GM11168 (cell line): Measurements from ENCODE around the gene PRR23A.

Source experiments
- in situ Hi-C: fragments of 300-500 bp; cut with MboI; formaldehyde crosslinking; loops from one replicate; pipeline ENCODE4 v1.12.0; 2022; ENCODE audit warnings: low sequenced_read_pairs; ENCODE audit not compliant: unreplicated experiment

PRR23A gene

DNA sequence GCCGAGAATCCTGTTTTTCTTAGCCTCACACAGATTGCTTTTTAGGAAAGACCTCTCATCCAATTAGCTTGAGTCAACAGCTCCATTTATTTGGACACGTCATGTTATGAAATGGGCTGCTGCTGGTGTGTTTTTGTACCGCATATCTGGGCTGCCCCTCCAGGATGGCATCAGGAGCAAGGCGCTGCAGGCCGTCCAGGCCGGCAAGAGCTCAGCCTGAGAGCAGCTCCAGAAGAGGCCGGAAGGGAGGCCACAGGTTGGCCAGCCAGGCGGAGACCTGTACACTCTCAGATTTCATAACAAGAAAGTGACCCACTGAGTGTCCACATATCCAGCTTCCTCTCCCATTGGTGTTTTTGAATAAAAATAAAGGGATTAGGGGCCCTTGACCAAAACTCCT is 30.7 kb downstream of the PRR23A start:
- in situ Hi-C loops: no loop called here

- in situ Hi-C loops: no loop called here
Observed at GRCh38 chr3:138974462-138974861, 31.6 kb downstream of the PRR23A start.

DNA sequence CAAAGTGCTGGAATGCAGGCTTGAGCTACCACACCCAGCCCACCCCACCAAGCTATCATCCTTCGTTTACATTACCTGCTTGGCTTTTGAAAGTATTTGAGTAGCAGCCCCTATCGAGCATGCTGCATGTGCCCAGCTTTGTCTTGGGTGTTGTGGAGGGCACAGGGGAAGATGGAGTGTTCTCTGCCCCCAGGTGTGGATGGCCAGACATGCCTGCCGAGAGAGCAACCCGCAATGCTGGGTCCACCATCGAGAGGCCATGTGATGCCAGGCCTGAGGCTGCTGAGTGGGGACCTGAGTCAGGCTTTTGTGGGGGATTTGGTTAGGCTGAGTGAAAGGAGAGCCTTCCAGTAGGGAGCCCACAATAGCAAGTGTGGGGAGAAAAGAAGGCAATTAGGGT is 33.1 kb downstream of the PRR23A start:
- in situ Hi-C loops: no loop called here

DNA sequence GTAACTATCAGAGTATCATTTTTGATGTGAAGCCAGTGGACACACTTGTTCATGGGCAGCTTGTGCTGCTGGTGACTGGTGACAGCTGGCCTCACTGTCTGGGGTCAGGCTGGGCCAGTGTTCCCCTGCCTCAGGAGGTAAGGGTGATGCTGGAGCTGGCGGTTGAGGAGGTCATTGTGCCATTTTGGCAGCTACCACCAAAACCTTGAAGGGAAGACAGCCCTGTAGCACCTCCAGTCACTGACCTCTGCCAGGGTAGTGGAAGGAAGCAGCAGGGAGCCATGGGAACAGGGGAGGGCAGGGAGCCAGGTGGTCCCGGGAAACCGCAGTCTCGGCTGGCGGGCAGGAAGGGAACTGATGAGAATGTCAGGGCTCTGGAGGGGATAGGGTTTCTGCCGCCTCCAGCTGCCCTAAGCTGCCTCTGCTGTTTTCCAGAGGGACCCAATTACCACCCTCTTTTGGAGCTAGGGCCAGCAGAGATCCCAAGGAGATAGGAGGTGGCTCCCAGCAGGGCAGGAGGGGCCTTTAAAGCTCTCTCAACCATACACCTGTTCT is 34.2 kb downstream of the PRR23A start:
- in situ Hi-C loops: no loop called here

GRCh38 chr3:138964923-138965322 is 41.1 kb downstream of the PRR23A start:
- in situ Hi-C loops: no loop called here

- in situ Hi-C loops: no loop called here
Observed at GRCh38 chr3:138964264-138964663, 41.8 kb downstream of the PRR23A start.

GRCh38 chr3:138962854-138963560 is 43.1 kb downstream of the PRR23A start:
- in situ Hi-C loops: no loop called here

DNA sequence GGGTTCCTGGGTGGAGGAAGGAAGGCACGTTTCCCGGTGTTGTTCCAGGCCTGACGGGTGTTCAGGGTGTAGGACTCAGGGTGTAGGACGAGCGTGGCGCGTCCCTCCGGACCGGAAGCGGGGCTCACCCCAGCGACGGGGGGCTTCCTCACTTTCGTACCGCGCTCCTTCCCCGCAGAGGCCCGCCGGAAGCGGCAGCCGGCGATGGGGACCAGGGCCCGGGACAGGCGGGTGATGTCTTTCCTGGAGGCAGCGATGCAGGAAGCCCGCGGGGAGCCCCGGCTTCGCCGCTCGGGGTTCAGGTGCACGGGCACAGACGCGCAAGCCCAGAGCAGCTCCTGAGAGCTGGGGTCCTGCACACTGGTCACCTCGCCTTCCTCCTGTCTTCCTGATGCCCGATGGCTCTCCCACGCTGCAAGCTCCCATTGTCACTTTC is 45.6 kb downstream of the PRR23A start:
- in situ Hi-C loops: no loop called here
